Temporal lobe (tissue), 2 donors: ENCODE data around the gene AGRN. TPM values are rescaled to one million over a fixed set of nuclear protein-coding genes. Genes with fewer than 3 reads are reported as not detected.

ENCODE experiments used
- small RNA-seq: library from RNA; depleted of rRNA; stranded (forward); fragments of <200 nt; gene quantifications from one replicate; pipeline ENCODE3, GENCODE V24; 2014; ENCODE audit warnings: low replicate concordance
- total RNA-seq: library from RNA; depleted of rRNA; stranded (reverse); fragments of >200 nt; gene quantifications from one replicate; pipeline ENCODE4 v1.2.3, GENCODE V29; 2014

Gene AGRN
- total RNA-seq, 1 donor from 2014 or later: 63.9 TPM

Small RNA genes lying within 50 kb of the gene (small RNA-seq; reads per million reads assigned to genes)
- not detected for gene AL645608.3

Other genes with a start within 250 kb of the AGRN start
- 1.2 TPM for gene SAMD11, start 96.2 kb upstream of the AGRN start, total RNA-seq
- 36.1 TPM for gene NOC2L, start 60.9 kb upstream of the AGRN start, total RNA-seq
- 7.1 TPM for gene KLHL17, start 59.5 kb upstream of the AGRN start, total RNA-seq
- gene PLEKHN1, start 53.6 kb upstream of the AGRN start, total RNA-seq: not detected
- gene PERM1, start 38.0 kb upstream of the AGRN start, total RNA-seq: 0.25 TPM
- gene HES4, start 20.0 kb upstream of the AGRN start, total RNA-seq: 20.7 TPM
- gene ISG15, start 6.6 kb upstream of the AGRN start, total RNA-seq: 3.4 TPM
- gene RNF223, start 54.2 kb downstream of the AGRN start, total RNA-seq: not detected
- 6.4 TPM for gene C1orf159, start 96.0 kb downstream of the AGRN start, total RNA-seq
- not detected for gene TTLL10, start 153.8 kb downstream of the AGRN start, total RNA-seq
- not detected for gene TNFRSF18, start 186.5 kb downstream of the AGRN start, total RNA-seq
- gene TNFRSF4, start 194.0 kb downstream of the AGRN start, total RNA-seq: not detected
- 23.8 TPM for gene SDF4, start 211.9 kb downstream of the AGRN start, total RNA-seq
- 17.7 TPM for gene B3GALT6, start 212.1 kb downstream of the AGRN start, total RNA-seq
- 0.25 TPM for gene C1QTNF12, start 226.6 kb downstream of the AGRN start, total RNA-seq